Stimulated activated CD8-positive, alpha-beta memory T cell treated with anti-CD3 and anti-CD28 coated beads, Interleukin-12 subunit alpha, Interleukin-12 subunit beta, amount 100 ng/mL, for 1 hour (primary cell): ENCODE data around the gene ERN2.

Experiments
- DNase-seq: peaks from one replicate; pipeline ENCODE4 v3.0.0-alpha.2; 2020; ENCODE audit warnings: low read depth

Gene ERN2

DNA sequence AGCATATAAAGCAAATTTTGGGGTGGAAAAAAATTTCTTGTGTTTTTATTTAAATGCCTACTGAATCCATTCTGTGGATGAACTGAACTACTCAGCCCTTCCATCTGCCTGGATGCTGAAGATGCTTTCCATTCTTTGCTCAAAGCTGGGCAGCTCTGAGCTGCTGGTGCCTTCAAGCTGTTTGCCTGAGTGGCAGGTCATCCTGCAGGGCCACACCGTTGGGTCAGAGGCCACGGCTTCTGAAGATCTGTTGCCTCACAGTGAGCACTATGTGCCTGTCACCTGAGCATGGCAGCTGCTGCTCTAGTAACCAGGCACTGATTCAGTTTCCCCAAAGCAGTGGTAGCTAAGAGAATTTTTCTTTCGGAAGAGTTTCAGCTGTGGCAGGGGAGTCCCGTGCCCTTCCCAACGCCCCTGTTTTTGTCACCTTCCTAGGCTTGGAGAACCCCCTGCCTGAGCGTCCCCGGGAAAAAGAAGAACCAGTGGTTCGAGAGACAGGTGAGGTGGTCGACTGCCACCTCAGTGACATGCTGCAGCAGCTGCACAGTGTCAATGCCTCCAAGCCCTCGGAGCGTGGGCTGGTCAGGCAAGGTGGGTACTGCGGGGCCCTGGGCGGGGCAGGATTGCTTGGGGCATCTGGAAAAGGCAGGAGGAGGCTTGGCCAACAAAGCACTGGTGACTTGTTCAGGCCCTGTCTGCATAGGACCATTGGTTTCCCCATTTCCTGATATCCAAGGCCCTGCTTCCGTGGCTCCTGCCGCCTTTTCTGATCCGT is 25.8 kb downstream of the ERN2 start:
- DNase-seq: no peak

DNA sequence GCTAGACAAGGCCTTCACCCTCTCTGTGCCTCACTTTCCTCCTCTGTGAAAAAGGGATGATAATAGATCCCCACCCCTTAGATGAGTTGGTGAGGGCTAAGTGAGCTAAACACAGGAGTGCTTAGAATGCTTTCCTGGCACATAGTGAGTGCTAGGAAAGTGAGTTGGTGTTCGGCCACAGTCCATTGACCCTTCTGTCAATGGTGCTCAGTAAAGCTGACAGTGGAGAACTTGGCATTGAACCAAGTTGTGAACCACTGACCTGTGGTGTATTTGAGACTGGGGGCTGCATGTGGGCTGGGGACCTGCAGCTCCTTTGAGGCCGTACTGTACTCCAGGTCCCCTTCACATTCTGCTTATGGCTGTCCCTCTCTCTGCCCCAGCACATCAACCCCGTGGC is 29.5 kb downstream of the ERN2 start:
- DNase-seq: no peak

DNA sequence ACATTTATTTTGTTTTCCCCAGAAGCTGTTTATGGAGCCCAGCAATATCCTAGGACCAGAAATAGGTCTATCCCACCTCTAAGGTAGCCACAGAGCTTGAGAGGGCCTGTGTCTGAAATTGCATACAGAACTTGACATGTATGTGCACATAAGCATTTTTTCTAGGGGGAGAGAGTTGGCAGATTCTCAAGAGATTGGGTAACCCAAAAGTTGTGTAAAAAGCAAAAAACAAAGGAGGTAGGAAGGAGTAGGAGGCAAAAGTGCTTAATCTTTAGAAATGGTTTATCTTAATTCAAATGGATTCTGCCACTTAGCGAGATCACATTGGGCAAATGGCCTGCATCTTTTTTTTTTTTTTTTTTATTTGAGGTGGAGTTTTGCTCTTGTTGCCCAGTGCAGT is 30.8 kb downstream of the ERN2 start:
- no peak for DNase-seq

DNA sequence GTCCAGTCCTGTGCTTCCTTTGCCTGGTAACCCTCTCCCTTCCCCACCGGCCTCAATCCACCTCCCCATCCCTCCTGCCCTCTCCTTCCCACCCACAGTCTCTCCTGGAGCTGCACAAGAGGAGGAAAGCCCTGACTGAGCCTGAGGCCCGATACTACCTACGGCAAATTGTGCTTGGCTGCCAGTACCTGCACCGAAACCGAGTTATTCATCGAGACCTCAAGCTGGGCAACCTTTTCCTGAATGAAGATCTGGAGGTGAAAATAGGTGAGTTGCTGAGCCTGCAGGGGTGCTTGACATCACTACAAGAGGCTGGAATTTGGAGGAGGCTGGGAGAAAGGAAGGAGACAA is 33.1 kb downstream of the ERN2 start:
- no peak for DNase-seq

DNA sequence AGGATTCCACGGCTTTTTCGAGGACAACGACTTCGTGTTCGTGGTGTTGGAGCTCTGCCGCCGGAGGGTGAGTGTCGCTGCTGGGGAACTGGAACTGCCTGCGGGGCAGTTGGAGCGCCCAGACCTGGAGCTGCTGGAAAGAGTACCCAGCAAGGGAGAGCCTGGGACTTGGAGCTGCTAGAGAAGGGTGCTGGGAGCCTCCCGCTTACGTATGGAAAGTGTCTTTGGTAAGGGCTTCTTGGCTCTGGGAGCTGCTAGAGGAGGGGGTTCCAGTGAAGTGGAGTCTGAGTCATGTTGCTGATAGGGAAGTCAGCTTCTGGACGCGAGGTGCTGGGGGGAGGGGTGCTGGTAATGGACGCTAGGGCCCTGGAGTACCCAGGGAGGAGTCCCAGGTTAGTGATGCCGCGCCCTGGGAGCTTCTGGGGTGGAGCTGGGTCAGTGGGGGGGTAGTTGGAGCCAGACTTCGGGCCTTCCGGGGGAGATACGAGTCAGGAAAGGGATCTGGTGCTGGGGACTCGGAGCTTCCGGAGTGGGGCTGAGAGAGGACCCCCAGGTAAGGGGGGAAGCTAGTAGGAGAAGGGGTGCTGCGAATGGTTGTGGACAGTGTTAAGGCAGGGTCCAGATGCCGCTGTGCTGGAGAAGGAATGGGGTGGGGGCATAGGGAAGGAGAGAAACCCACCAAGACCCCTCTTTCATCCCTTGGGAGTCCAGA is 33.6 kb downstream of the ERN2 start:
- no peak for DNase-seq

DNA sequence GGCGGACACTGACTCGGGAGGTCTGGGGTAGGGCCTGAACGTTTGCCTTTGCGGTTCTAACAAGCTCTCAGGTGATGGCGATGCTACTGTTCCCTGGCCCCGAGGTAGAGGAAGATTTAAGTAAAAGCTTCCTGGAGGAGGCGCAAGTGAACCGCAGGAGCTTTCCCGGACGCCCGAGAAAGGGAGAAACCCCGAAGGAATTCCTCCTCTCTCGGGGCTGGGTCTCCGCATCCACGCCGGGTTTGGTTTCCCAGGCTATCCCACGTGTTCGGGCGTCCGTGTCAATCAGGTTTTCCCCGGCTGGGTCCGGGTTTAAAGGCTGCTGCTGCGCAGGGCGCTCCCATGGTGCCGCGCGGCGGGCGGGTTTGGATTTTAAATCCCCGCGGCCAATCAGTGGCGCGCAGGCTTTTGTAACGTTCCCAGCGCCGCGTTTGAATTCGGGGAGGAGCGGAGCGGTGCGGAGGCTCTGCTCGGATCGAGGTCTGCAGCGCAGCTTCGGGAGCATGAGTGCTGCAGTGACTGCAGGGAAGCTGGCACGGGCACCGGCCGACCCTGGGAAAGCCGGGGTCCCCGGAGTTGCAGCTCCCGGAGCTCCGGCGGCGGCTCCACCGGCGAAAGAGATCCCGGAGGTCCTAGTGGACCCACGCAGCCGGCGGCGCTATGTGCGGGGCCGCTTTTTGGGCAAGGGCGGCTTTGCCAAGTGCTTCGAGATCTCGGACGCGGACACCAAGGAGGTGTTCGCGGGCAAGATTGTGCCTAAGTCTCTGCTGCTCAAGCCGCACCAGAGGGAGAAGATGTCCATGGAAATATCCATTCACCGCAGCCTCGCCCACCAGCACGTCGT is 34.4 kb downstream of the ERN2 start, which contains the start of gene PLK1:
Gene PLK1, plus strand, starts transcription at position 460 of the 844 bp plus-strand sequence. Its CDS starts 44 bp downstream, at position 504.
- peak; percentile 41 for DNase-seq

DNA sequence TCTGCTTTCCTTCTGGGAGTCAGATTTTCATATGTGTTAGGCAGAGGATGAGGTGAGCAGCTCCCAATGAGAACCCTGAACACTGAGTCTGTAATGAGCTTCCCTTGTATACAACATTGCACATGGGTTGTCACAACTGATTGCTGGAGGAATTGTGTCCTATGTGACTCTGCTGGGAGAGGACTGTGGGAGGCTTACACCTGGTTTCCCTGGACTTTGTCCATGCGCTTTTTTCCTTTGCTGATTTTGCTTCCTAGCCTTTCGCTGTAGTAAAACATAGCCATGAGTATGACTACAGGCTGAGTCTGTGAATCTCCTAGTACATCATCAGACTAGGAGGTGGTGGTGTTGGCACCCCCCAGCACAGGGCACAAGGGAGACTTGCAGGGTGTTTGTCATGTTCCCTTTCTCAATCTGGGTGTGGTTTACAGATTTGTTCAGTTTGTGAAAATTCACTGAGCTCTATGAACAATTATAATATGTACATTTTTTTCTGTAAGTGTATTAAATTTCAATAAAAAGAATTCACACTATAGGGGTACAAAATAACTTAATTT is 36.0 kb downstream of the ERN2 start:
- DNase-seq: no peak

DNA sequence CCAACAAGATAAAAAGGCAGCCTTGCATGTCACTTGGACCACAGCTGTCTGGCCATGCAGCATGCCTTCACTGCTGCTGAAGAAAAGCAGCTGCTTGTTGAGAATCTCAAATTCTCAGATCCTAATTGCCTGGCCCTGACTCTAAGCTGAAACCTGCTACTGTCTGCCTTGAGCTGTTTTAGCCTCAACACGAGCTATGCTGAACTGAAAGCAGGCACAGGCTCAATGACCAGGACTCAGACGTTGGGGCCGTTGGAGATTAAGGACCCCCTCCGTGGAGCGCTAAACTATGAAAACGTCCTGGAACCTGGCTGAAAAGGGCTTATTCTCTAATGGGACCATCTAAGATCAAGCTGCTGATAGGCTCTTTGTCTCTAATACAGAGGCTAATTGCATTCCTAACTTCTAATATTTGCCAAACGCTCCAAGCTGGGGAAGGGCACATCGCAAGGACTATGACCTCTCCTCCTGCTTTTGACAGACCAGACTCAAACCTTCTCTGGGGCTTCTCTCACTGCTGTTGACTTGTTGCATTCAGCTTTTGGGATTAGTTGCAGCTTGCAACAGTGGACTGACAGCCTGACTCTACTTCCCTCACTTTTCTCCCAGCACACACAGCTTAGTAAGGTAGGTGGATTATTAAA is 38.9 kb downstream of the ERN2 start:
- no peak for DNase-seq

DNA sequence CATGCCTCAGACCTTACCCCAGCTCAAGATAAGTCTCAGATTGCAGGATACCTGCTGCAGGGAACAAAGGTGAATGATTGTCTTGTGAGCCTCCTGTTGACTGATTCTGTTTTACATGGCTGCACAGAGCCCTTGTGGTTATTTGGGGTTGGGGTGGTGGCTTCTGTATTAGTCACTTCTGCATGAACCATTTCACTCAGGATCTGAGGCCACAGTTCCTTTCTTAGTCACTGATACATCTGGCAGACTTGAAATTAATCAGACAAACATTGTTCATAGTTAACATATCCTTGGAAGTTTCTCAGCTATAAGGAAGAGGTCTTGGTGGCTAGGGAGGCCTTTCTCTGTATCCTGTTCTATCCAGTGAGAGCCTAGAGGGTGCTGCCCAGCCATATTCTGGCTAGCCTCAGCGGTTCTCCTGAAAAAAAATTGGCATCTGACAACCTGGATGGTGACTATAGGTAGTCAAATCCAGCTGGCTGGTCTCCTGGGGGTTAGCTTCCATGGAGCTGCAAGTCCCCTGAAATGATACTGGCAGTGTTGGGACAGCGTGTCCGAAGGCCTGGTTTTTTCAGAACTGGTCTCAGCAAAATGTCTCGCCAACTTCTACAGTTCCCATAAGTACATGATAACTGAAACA is 42.8 kb downstream of the ERN2 start:
- DNase-seq: no peak

DNA sequence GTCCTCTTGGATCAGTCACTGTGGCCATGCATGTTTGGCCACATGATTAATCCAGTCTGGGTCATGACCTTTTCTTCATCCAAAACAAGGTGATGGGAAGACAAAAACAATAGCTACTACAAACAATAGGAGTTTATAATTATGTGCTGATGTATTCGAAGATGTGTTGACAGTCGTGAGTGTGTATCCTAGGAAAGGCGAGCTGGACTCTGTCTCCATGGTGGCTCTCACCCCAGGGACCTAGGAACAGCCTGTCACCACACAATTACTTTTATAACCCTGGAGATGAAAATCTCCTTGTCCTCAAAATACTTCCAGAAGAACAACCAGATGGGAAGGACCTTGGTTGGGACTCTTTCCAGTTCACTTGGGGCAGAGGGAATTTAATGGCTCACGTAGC is 44.1 kb downstream of the ERN2 start:
- DNase-seq: no peak

DNA sequence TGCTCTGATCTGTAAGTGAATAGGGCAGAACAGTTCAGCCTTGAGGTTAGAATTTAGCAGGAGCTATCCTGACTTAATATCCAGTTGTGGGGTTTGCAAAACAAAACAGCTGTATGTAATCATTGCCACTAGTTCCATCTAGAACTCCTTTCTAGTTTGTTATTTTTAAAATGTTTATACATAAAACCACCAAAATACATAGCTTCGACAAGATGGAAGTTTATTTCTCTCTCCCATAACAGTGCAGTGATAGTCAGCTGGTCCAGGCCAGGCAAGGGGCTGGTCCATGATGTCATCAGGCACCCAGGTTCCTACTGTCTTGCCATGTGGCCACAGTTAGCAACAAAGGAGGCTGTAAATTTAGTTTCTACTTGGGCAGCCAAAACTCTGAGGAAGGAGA is 44.8 kb downstream of the ERN2 start:
- DNase-seq: no peak

DNA sequence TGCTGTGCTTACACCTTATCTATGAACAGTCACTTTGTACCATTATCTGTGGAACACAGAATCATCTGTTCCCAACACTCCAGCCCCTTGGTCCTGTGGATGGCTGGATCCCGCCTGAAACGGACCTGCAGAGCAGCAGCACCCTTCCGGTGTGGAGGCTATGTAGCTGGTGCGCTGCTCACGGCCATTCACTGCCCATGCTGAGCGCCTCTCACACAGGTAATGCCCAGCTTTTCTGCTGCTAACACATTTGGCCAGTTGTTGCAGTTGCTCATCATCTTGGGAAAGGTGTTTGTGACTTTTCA is 45.7 kb downstream of the ERN2 start:
- no peak for DNase-seq

DNA sequence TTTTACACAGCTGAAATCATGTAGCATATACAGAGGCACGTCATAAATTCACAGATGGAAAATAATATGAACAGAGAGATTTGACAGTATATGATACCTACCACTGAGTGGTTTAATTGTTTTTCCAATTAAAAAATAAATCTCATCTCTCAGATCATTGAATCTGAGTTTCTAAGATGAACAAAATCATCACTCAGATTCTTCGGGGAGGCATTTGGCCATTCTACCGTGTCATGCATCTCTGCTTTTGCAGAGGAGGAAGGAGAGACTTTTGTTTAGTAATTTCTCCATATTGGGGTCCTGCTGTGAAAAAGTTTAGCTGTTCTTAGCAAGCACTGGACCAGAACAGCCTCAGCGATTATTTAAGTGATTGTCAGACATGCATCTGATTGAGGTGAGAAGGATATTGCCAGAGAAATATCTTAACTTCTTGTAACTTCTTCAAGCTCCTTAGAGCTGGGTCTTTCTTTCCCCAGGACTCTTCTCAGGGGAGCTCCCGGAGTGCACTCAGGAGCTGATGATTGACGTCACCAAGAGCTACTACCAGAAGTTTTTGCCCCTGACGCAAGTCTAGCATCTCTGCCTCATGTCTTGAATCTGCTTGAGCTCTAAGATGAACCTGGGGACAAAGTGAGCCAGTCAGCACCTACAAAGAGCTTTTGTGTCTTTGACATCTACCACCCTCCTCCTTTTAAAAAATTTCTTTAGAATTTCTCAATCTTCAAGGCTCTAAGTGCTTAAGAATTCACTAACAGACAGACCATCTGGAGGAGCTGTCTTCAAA is 46.3 kb downstream of the ERN2 start:
- no peak for DNase-seq

DNA sequence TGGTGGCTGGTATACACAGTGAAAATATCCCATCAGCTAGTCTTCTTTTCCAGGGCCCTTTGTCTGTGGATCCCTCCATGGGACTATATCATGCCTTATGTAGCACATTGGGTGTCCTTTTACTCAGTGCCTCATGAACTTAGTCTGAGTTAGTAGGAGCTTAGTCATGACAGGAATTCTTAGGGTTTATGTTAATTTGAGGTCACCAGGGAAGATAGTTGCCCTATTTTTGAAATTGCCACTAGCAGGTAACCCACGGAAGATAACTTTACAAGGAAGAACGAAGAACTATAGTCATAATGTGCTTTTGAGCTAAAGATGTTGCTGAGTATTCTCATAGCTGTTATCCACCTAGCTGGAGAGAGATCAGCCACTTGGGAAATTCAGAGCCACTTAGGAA is 49.1 kb downstream of the ERN2 start:
- no peak for DNase-seq

DNA sequence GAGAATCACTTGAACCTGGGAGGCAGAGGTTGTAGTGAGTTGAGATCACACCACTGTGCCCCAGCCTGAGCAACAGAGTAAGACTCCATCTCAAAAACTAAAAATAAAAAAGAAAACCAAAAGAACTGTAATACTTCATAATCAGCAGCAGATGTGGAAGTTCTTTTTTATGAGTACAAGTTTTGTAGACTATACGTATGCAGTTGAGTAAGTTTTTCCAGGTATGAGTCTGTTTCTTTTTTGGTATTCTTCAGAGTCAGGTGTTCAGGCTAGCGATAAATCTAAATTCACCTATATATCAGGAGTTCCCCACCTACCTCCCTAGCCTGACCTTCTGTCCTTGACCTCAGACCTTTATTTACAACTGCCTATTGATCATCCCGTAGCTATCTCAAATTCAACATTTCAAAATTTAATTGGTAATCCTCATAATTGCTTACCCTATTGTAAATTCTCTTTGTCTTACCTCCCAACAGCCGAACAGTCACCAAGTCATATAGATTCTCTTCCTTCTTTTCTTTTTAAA is 61.0 kb downstream of the ERN2 start:
- DNase-seq: no peak

DNA sequence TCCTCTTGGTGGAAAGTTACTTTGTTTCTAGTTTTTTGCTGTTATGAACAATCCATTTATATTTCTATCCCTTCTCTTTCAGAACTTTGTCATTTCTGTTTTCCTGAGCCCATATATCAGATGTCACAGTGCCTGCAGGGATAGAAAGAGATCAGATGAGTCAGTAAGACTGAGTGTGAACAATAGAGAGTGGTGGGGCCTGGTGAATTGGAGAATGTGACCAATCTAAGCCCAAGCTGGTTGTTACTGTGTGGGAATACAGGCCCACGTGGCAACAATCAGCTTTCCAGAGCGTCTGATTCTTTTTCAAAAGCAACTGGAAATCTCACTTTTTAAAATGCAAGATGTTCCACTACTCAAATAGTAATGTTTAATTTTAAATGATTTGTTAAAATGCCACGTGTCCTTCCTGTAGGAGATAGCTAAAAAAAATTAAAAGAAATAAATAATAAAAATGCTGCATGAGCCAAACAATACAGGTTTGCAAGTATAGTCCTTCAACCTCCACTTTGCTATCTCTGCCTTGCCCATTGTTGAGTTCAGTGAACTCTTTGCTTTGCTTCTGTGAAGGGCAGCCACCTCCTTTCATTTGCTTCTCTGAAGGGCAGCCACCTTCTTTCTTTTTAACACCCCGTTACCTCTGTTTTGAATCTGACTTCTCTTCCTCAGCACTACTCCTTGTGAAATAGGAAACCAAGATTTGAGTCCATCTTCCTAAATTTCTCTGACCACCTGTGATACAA is 62.2 kb downstream of the ERN2 start:
- DNase-seq: no peak

DNA sequence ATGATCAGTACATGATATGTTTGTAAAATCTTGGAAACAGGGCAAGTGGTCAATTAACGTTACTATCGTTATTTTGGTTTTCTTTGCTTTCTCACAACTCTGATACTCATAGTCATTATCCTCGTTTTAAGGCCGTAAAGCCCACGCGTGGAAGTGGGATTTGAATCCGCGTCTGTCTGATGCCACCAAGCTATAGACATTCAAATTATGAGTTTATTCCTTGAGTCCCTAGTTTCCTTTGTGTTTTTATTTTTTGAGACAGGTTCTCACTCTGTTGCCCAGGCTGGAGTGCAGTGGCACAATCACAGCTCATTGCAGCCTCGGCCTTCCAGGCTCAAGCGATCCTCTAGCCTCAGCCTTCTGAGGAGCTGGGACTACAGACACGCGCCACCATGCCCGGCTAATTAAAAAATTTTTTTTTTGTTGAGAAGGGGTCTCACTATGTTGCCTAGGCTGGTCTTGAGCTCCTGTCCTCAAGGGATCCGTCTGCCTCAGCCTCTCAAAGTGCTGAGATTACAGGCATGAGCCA is 70.7 kb downstream of the ERN2 start:
- DNase-seq: no peak

DNA sequence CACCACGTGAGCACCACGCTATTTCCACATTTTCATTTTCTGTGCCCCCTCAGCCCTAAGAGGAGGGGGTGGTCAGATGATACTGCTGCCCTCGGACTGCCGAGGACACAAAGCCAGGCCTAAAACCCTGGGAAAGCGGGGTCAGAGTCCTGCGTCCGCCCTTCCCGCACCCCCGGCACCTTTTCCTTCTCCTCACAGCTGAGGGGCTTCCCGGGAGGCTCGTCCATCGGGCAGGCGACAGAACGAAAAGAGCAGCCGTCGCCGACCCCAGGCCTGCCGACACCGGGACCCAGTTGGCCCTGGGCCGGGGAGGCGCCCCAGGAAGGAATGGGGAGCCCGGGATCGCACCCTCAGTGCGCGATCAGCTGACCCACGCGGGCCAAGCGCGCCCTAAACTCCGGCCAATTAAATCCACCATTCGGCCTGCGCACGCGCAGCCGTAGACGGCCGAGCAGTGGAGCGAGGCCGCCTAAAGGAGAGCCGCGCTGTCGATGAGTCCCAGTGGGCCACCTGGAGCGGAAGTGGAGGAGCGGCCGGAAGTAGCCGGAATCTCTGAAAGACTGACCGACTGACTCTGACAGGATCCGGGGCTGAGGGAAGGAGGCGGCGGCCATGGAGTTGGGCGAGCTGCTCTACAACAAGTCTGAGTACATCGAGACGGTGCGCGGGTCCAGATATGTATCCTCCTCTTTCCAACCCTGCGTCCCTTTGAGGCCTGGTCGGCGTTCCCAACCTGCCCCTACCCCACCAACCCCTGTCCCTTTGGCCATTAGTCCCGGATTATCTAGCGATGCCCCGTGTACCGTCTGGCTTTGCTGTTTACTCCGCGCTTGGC is 71.9 kb downstream of the ERN2 start, which contains the start of the genes DCTN5 and PALB2:
Gene DCTN5, plus strand, starts transcription at position 536 of the 835 bp plus-strand sequence. Its CDS starts 77 bp downstream, at position 613.
Gene PALB2, minus strand, starts transcription at position 380 of the 835 bp plus-strand sequence. Its CDS starts 153 bp downstream, at position 227.
- peak; percentile 72 for DNase-seq

DNA sequence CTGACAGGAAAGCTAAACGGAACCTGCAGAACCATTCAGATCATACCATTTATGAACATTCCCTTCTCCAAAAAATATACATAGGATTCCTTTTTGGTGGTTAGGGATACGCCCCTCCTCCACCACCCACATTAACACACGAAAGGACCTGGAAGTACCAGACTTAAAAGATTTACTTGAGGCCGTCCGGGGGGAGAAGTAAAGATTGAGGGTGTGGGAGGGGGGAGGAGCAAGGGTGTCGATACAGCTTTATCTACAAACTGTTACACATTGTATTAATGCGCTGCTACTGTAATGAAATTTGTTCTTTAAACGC is 72.4 kb downstream of the ERN2 start:
- no peak for DNase-seq
